ENCODE measurements around the gene MT1F. TPM values are rescaled to one million over a fixed set of nuclear protein-coding genes. Genes with fewer than 3 reads are reported as not detected.
"Not testable (repeated sequence)": the region's sequence is repeated elsewhere in the genome, so short reads cannot be mapped to it uniquely, and the experiment has no call there.

Gene MT1F
- total RNA-seq, 1 donor from 2014 or later, result 6.3 TPM

GRCh38 chr16:56615353-56615752 is 42.4 kb upstream of the MT1F start:
- Mint-ChIP-seq H3K27ac (no peak overlapping the region), H3K36me3 (ENCODE audit: insufficient read depth) (no peaks in the 10 kb centered on the region), H3K27me3 (peaks cover 88% of the 10 kb centered on the region), H3K4me3 (ENCODE audit: low read depth) (no peak overlapping the region), H3K9me3 (ENCODE audit: low read depth) (no peaks in the 10 kb centered on the region), H3K4me1 (ENCODE audit: low read depth) (peaks cover 5% of the 10 kb centered on the region)
- TF ChIP-seq CTCF (IDR thresholded peaks at IDR 0.05; ENCODE audit: unreplicated experiment), result no peak
- DNase-seq (ENCODE audit: low spot score, unreplicated experiment), result no peak

- no peak for DNase-seq (ENCODE audit: low spot score, unreplicated experiment)
- Mint-ChIP-seq H3K27ac (no peak overlapping the region), H3K27me3 (peaks cover 87% of the 10 kb centered on the region), H3K36me3 (ENCODE audit: insufficient read depth) (no peaks in the 10 kb centered on the region), H3K9me3 (ENCODE audit: low read depth) (no peaks in the 10 kb centered on the region), H3K4me3 (ENCODE audit: low read depth) (no peak overlapping the region), H3K4me1 (ENCODE audit: low read depth) (peaks cover 5% of the 10 kb centered on the region)
- no peak for TF ChIP-seq CTCF (IDR thresholded peaks at IDR 0.05; ENCODE audit: unreplicated experiment)
These were observed 41.0 kb upstream of the MT1F start for GRCh38 chr16:56616608-56617211.

- DNase-seq (ENCODE audit: low spot score, unreplicated experiment), result peak; percentile 26
- peak overlapping the region; percentile 45 for H3K4me3 Mint-ChIP-seq (ENCODE audit: low read depth)
These were observed 40.3 kb upstream of the MT1F start for GRCh38 chr16:56617212-56618085.

GRCh38 chr16:56618138-56618537 is 39.6 kb upstream of the MT1F start:
- DNase-seq (ENCODE audit: low spot score, unreplicated experiment), result no peak
- Mint-ChIP-seq H3K36me3 (ENCODE audit: insufficient read depth) (no peaks in the 10 kb centered on the region), H3K27ac (no peak overlapping the region), H3K9me3 (ENCODE audit: low read depth) (no peaks in the 10 kb centered on the region), H3K4me1 (ENCODE audit: low read depth) (peaks cover 5% of the 10 kb centered on the region), H3K4me3 (ENCODE audit: low read depth) (no peak overlapping the region), H3K27me3 (peaks cover 94% of the 10 kb centered on the region)
- no peak for TF ChIP-seq CTCF (IDR thresholded peaks at IDR 0.05; ENCODE audit: unreplicated experiment)

More at GRCh38 chr16:56617212-56618085, 40.3 kb upstream of the MT1F start:
- Mint-ChIP-seq H3K27ac (no peak overlapping the region), H3K27me3 (peaks cover 91% of the 10 kb centered on the region), H3K4me1 (ENCODE audit: low read depth) (peaks cover 5% of the 10 kb centered on the region), H3K36me3 (ENCODE audit: insufficient read depth) (no peaks in the 10 kb centered on the region), H3K9me3 (ENCODE audit: low read depth) (no peaks in the 10 kb centered on the region)
- no peak for TF ChIP-seq CTCF (IDR thresholded peaks at IDR 0.05; ENCODE audit: unreplicated experiment)

- Mint-ChIP-seq H3K9me3 (ENCODE audit: low read depth) (no peaks in the 10 kb centered on the region), H3K4me1 (ENCODE audit: low read depth) (peaks cover 7% of the 10 kb centered on the region), H3K27me3 (peaks cover 92% of the 10 kb centered on the region), H3K36me3 (ENCODE audit: insufficient read depth) (no peaks in the 10 kb centered on the region), H3K27ac (no peak overlapping the region), H3K4me3 (ENCODE audit: low read depth) (no peak overlapping the region)
- no peak for TF ChIP-seq CTCF (IDR thresholded peaks at IDR 0.05; ENCODE audit: unreplicated experiment)
- no peak for DNase-seq (ENCODE audit: low spot score, unreplicated experiment)
These were observed 37.3 kb upstream of the MT1F start for GRCh38 chr16:56620339-56620897.

- H3K4me3 Mint-ChIP-seq (ENCODE audit: low read depth); DNase-seq (ENCODE audit: low spot score, unreplicated experiment); H3K9me3 Mint-ChIP-seq (ENCODE audit: low read depth); H3K36me3 Mint-ChIP-seq (ENCODE audit: insufficient read depth); H3K27ac Mint-ChIP-seq; H3K4me1 Mint-ChIP-seq (ENCODE audit: low read depth): not testable (repeated sequence)
- H3K27me3 Mint-ChIP-seq, result peaks cover 94% of the 10 kb centered on the region
These were observed 35.9 kb upstream of the MT1F start for GRCh38 chr16:56621665-56622445.

GRCh38 chr16:56623184-56623583 is 34.6 kb upstream of the MT1F start:
- not testable (repeated sequence) for H3K4me1 Mint-ChIP-seq (ENCODE audit: low read depth); H3K4me3 Mint-ChIP-seq (ENCODE audit: low read depth); DNase-seq (ENCODE audit: low spot score, unreplicated experiment); H3K27ac Mint-ChIP-seq; H3K36me3 Mint-ChIP-seq (ENCODE audit: insufficient read depth); H3K9me3 Mint-ChIP-seq (ENCODE audit: low read depth)
- H3K27me3 Mint-ChIP-seq, result peaks cover 87% of the 10 kb centered on the region
